Measurements from ENCODE around the gene NCMAP.
"Not testable (repeated sequence)": the region's sequence is repeated elsewhere in the genome, so short reads cannot be mapped to it uniquely, and the experiment has no call there.

GRCh38 chr1:24520282-24520681 lies 35.6 kb upstream of the NCMAP start:
- not testable (repeated sequence) for TF ChIP-seq CTCF (IDR thresholded peaks at IDR 0.05; ENCODE audit: low read length); EZH2 (IDR thresholded peaks at IDR 0.05; ENCODE audit: borderline replicate concordance, low read length)
